GM20431 (cell line): ENCODE measurements around the gene STOX2.
"Not testable (repeated sequence)": the region's sequence is repeated elsewhere in the genome, so short reads cannot be mapped to it uniquely, and the experiment has no call there.

ENCODE experiments used
- in situ Hi-C: fragments of 300-500 bp; cut with MseI, MboI; formaldehyde crosslinking; loops from one replicate; pipeline ENCODE4 v1.15.0; 2020; ENCODE audit warnings: low sequenced_read_pairs; ENCODE audit not compliant: unreplicated experiment

The STOX2 gene

DNA sequence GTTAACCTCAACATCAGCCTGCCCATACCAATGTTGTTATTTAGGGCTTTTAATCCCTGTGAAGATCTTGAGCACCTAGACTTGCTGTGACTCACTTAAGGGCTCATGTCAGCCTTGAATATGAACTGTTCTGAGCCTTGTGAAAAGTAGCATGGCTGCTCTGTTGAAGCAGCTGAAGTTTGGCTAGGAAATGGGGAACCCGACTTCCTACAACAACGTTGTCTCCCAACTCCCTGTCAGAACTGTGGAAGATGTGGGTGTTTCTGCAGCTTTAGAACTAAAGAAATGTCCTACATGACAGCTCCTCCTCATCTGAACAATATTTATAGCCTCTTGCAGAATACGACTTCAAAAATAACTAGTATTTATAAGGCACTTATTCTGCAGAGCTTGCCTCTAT lies 27.5 kb downstream of the STOX2 start:
- in situ Hi-C loops: no loop called here

DNA sequence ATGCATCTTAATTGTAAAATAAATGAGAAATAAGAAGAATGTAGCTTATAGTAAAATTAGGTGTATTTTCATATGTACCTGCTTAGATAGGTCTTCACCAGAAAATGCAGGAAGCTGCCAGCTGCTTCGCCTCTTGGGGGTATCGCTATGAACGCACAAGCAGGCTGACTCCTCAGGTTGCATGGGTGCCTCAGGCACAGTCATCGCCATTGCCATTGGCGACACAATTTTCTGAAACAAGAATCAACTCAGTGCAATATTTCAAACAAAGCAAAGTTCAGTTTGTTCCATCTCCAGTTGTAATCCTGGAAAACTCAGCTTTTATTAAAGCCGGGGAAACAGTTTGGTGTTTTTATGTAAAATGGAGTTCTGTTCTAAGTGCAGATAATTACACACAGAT lies 29.7 kb downstream of the STOX2 start:
- in situ Hi-C loops: no loop called here

DNA sequence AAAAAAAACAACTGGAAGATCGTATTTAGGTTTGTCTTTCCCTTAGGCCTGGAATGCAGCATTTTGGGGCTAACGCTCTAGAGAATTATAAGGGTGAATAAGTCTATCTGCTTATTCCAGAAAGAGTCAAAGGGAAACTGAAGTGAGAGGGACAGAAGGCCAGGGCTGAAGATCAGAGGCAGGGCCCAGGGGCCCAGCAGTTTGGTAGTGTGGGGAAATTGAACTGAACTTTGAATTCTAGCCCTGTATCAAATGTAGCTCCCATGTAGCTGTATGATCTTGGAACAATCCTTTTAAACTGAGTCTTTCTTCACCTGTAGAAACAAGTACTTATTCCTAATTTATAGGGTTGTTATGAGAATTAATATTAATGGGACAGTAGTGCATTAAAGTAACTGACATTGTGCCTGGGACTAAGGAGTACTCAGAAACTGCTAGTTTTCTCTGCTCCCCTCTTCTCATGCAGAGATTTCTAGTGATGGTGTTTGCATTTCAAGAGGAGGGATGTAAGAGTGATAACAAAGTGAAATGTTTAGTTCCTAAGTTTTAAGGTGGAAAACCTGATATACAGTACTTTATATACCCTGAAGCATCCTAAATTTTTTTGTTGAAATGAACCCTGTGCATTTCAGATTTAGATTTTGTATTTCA lies 30.4 kb downstream of the STOX2 start:
- in situ Hi-C loops: no loop called here

DNA sequence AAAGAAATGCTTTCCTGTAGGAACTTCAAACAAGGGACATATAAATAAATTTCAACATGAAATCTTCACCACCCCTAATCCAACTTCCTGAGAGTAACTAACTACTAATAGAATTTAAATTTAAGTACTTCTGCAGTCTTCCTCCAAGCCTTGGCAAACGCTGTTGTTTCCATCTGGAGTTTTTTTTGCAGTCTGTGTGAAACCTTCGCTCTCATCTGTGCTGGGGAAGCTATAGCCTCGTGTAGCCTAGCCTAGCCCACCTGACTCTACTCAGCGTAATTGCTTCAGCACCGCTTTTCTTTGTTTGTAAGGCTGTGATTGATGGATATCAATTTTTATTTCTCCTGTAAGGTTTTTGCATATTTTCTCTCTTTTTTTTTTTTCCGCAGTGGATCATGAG lies 30.9 kb downstream of the STOX2 start:
- in situ Hi-C loops: no loop called here

GRCh38 chr4:183936574-183937345 lies 31.7 kb downstream of the STOX2 start:
- in situ Hi-C loops: no loop called here

- in situ Hi-C loops: no loop called here
Observed at GRCh38 chr4:183940864-183941263, 35.8 kb downstream of the STOX2 start.

- in situ Hi-C loops: no loop called here
Observed at GRCh38 chr4:183941964-183942363, 36.9 kb downstream of the STOX2 start.

DNA sequence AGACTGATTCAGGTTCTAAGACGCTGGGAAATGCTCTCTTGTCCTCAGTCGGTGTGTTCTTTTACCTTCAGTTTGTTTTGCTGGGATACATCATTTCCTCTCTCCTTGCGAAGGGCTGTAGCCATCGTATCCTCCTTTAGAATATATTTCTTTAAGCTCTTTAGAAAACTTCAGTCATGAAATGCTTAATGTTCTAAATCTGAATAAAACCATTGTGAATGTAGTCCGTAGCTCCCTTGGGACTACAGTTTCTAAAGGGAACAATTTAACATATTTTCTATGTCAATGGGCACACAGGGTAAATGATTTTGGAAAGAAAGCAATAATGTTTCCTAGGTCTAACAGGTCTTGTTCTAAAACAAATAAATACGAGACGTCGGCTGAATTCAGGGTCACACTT lies 40.6 kb downstream of the STOX2 start:
- in situ Hi-C loops: no loop called here

DNA sequence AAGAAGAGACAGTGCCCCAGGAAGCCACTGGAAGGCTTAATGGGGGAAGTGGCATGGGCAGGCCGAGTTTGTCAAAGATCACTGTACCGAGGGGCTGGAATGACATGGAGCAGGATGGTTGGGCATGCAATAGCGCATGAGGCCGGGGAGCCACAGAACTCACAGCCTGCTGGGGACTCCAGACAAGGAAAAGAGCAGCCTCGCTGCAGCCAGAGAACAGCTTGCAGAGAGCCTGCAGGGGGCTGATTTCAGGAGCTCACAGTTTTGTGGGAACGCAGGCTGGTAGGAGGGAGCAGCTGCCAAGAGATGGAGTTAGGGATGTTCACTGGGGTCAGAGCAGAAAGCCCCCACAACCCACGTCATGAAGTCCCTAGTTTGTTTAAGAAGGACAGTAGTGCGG lies 45.4 kb downstream of the STOX2 start:
- in situ Hi-C loops: no loop called here

DNA sequence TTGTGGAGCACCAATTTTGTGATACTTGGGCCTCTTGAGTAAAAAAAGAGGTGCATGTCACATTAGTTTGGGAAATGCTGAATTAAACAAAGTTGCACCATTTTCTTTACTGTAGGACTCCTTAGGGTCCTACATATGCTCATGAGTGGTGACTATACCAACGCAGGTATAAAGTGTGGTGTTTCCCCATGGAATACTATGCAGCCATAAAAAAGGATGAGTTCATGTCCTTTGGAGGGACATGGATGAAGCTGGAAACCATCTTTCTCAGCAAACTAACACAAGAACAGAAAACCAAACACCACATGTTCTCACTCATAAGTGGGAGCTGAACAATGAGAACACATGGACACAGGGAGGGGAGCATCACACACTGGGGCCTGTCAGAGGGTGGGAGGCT lies 47.5 kb downstream of the STOX2 start:
- in situ Hi-C loops: not testable (repeated sequence)

GRCh38 chr4:183959319-183960045 lies 54.4 kb downstream of the STOX2 start:
- in situ Hi-C loops: no loop called here

DNA sequence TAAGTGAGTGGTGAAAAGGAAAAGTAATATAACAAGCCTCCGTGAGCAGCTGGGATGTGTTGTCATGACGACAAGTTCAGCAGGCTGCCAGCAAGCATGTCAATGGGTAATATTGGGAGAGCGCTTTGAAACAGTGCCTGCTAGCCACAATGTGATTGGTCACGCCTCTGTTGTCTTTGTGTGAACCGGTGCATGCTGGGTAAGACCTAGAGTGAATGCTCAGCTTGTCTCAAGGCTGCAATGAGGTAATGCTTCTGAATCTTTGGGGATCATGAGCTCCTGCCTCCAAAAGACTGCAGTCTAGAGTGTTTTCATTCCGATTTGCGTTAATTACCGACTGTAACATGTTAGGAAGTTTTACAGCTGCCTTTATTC lies 54.9 kb downstream of the STOX2 start:
- in situ Hi-C loops: no loop called here

GRCh38 chr4:183960962-183961541 lies 55.9 kb downstream of the STOX2 start:
- in situ Hi-C loops: no loop called here

GRCh38 chr4:183961795-183962194 lies 56.7 kb downstream of the STOX2 start:
- in situ Hi-C loops: no loop called here

DNA sequence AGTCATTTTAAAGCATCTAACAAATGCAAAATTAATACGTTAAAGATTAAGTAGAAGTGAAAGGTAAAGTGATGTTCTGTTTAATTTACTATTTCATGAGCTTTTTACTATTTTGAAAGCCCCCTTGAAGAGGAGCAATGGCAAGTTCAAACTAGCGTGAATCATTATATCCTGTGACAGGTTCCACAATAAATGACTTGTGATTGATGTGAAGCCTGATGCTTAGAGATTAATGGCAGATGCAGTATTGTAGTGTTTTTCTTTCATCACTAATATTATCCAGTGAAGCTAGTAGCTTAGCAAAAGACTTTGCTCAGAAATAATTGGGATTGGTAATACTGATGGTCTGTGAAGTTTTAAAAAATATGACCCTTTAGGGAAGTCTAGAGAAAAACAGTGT lies 57.3 kb downstream of the STOX2 start:
- in situ Hi-C loops: no loop called here

DNA sequence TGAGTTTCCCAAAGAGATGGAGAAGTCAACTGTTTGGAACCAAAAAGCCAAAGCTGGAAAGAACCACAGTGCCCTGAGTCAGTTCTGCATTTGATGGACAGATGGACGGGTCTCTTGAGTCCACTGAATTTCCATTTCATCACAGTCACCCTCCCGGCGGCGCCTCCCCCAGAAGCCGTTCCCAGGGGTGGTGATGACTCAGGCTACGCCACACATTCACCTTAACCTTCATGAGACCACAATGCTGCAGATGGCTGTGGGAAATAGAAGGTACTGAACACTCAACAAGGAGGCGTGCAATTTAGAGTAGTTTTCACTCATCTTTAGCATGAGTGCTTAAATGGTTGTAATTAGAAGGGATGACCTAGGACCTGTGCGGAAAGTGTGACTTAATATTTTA lies 61.3 kb downstream of the STOX2 start:
- in situ Hi-C loops: no loop called here

- in situ Hi-C loops: no loop called here
Observed at GRCh38 chr4:183967266-183967665, 62.2 kb downstream of the STOX2 start.

DNA sequence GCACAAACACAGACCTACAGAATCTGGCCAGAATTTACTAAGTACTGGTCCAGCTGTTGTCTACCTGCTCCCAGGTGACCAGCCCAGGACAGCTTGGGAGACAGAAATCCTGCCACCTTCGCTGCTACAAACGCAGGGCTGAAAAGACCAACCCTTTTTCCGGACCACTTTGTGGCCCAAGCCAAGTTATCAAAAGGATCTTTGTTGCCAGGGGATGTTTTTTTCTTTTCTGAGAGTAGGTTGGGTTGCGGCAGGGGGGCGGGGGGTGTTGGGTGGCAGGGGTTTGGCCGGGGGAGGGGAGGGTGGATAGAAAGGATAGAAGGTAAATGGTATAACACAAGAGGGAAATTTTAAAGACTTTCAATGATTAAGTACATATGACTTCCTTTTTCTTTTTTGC lies 63.4 kb downstream of the STOX2 start:
- in situ Hi-C loops: no loop called here

GRCh38 chr4:183968931-183969330 lies 63.8 kb downstream of the STOX2 start:
- in situ Hi-C loops: no loop called here

DNA sequence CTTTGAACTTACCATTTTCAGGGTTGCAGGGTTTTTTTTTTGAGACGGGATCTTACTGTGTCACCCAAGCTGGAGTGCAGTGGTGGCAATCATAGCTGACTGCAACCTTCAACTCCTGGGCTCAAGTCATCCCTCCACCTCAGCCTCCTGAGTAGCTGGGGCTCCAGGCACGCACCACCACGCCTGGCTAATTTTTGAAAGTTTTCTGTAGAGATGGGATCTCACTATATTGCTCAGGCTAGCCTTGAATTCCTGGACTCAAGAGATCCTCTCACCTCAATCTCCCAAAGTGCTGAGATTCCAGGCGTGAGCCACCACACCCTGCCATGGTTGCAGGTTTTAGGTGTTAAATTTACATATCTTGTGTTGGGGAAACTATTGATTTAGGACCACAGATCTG lies 64.5 kb downstream of the STOX2 start:
- in situ Hi-C loops: no loop called here

GRCh38 chr4:183971929-183972490 lies 66.9 kb downstream of the STOX2 start:
- in situ Hi-C loops: no loop called here
